Osteoblast (primary cell): Measurements from ENCODE around the gene LGALS12. TPM values are rescaled to one million over a fixed set of nuclear protein-coding genes. Genes with fewer than 3 reads are reported as not detected.
A peak's percentile ranks its signal among the peaks of the same experiment; 100 is the strongest.

Experiments used
- DNase-seq: peaks from one replicate; pipeline ENCODE4 v3.0.0; 2011; ENCODE audit warnings: low spot score, mixed read lengths; ENCODE audit not compliant: insufficient read length; ENCODE audit errors: missing footprints
- H2AFZ ChIP-seq: 2 replicates; pipeline ENCODE4 v1.6.0; 2011; ENCODE audit warnings: mild to moderate bottlenecking, low read length
- H3K27ac ChIP-seq: 2 replicates; pipeline ENCODE4 v1.5.1; 2011; ENCODE audit warnings: mild to moderate bottlenecking, low read depth, low read length, moderate library complexity
- H3K27me3 ChIP-seq: 2 replicates; pipeline ENCODE4 v1.6.0; 2012; ENCODE audit warnings: mild to moderate bottlenecking, control low read depth, inconsistent platforms, low read length, moderate library complexity; ENCODE audit not compliant: insufficient read depth
- H3K36me3 ChIP-seq: 2 replicates; pipeline ENCODE4 v1.5.1; 2011; ENCODE audit warnings: mild to moderate bottlenecking, low read length, control low read depth, moderate library complexity; ENCODE audit not compliant: insufficient read depth
- H3K4me1 ChIP-seq: 2 replicates; pipeline ENCODE4 v1.5.1; 2011; ENCODE audit warnings: mild to moderate bottlenecking, low read length, control low read depth, moderate library complexity; ENCODE audit not compliant: insufficient read depth
- H3K4me2 ChIP-seq: 2 replicates; pipeline ENCODE4 v1.6.0; 2011; ENCODE audit warnings: mild to moderate bottlenecking, low read length; ENCODE audit not compliant: insufficient read depth
- H3K4me3 ChIP-seq: fragments of 200-600 bp; sonication (generic); 3 replicates; pipeline ENCODE4 v1.5.1; 2012; ENCODE audit warnings: mild to moderate bottlenecking, low read length, inconsistent platforms; ENCODE audit not compliant: insufficient read depth
- H3K79me2 ChIP-seq: 2 replicates; pipeline ENCODE4 v1.6.0; 2012; ENCODE audit warnings: mild to moderate bottlenecking, low read length, control low read depth, inconsistent platforms; ENCODE audit not compliant: insufficient read depth
- H3K9me3 ChIP-seq: 2 replicates; pipeline ENCODE4 v1.5.1; 2011; ENCODE audit warnings: low read depth, low read length, control low read depth
- H4K20me1 ChIP-seq: 2 replicates; pipeline ENCODE4 v1.6.0; 2012; ENCODE audit warnings: mild to moderate bottlenecking, low read length, control low read depth; ENCODE audit not compliant: insufficient read depth
- total RNA-seq: library from RNA; depleted of rRNA; stranded (reverse); fragments of >200 nt; gene quantifications from 2 replicates; pipeline ENCODE4 v1.2.3, GENCODE V29; 2012
- TF ChIP-seq, protein P1 (sequence below): IDR thresholded peaks from 2 replicates; pipeline ENCODE4 v1.5.1; 2011; ENCODE audit warnings: mild to moderate bottlenecking, low read depth, low read length, moderate library complexity; ENCODE audit errors: extremely low read depth

LGALS12 gene
- total RNA-seq, 1 donor = under 0.01 TPM

DNA sequence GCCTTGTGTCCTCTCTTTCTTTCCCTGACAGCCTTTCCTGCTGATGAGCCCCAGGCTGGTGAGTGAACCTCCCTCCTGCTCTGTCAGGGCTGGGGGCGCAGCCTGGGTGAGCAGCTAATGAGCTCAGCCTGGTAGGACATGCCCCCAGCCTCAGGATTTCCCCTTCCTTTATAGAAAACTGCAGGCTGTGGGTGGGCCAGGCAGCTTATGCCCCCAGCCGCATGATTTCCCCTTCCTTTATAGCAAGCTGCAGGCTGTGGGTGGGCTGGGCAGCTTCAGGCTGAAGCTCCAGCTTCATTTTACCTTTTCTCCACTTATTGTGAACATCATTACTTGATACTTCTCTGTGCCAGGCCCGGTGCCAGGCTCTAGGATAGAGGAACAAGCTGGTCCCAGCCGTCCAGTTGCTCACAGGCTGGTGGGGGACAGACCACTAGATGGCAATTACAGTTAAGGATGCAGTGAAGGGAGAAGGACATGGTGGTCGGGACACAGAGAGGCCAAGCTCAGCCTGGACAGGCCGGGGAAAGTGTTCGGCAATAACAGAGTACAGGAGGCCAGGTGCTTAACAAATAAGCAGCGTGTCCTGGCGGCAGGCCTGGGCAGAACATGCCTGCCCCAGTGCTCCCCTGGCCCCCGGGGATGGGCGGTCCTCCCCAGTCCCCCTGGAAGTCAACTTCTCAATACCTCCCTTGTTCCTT, 5.3 kb downstream of the LGALS12 start:
- TF ChIP-seq, protein P1, sequence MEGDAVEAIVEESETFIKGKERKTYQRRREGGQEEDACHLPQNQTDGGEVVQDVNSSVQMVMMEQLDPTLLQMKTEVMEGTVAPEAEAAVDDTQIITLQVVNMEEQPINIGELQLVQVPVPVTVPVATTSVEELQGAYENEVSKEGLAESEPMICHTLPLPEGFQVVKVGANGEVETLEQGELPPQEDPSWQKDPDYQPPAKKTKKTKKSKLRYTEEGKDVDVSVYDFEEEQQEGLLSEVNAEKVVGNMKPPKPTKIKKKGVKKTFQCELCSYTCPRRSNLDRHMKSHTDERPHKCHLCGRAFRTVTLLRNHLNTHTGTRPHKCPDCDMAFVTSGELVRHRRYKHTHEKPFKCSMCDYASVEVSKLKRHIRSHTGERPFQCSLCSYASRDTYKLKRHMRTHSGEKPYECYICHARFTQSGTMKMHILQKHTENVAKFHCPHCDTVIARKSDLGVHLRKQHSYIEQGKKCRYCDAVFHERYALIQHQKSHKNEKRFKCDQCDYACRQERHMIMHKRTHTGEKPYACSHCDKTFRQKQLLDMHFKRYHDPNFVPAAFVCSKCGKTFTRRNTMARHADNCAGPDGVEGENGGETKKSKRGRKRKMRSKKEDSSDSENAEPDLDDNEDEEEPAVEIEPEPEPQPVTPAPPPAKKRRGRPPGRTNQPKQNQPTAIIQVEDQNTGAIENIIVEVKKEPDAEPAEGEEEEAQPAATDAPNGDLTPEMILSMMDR = no peak
- Histone ChIP-seq H3K27ac (no peak overlapping the region), H4K20me1 (no peaks in the 10 kb centered on the region), H3K79me2 (no peaks in the 10 kb centered on the region), H3K27me3 (peaks cover 6% of the 10 kb centered on the region), H2AFZ (peak overlapping the region; percentile 4), H3K36me3 (no peaks in the 10 kb centered on the region), H3K9me3 (no peaks in the 10 kb centered on the region), H3K4me2 (peak overlapping the region; percentile 10), H3K4me3 (no peak overlapping the region), H3K4me1 (peaks cover 12% of the 10 kb centered on the region)
- no peak for DNase-seq

- Histone ChIP-seq H2AFZ (no peak overlapping the region), H3K27ac (no peak overlapping the region), H3K4me2 (no peak overlapping the region), H3K79me2 (no peaks in the 10 kb centered on the region), H4K20me1 (no peaks in the 10 kb centered on the region), H3K9me3 (no peaks in the 10 kb centered on the region), H3K27me3 (peaks cover 6% of the 10 kb centered on the region), H3K4me1 (peaks cover 12% of the 10 kb centered on the region), H3K4me3 (no peak overlapping the region), H3K36me3 (no peaks in the 10 kb centered on the region)
- TF ChIP-seq, protein P1 = no peak
- no peak for DNase-seq
Observed at GRCh38 chr11:63512816-63513215, 6.9 kb downstream of the LGALS12 start.

DNA sequence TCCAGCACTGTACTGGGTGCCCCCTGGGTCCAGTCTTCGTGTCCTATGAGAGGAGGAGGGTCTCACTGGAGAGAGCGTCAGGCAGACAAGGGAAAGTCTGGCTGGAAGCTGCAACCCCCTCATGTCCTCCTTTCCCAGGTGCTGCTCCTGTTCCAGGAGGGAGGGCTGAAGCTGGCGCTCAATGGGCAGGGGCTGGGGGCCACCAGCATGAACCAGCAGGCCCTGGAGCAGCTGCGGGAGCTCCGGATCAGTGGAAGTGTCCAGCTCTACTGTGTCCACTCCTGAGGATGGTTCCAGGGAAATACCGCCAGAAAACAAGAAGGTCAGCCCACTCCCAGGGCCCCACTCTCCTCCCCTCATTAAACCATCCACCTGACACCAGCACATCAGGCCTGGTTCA, 10.2 kb downstream of the LGALS12 start:
- H2AFZ ChIP-seq = no peak overlapping the region
- no peak overlapping the region for H3K27ac ChIP-seq
- no peak for DNase-seq
- H3K79me2 ChIP-seq = no peaks in the 10 kb centered on the region
- H4K20me1 ChIP-seq = no peaks in the 10 kb centered on the region
- H3K36me3 ChIP-seq = no peaks in the 10 kb centered on the region
- no peaks in the 10 kb centered on the region for H3K27me3 ChIP-seq
- no peak overlapping the region for H3K4me3 ChIP-seq
- H3K4me1 ChIP-seq = peaks cover 3% of the 10 kb centered on the region
- H3K9me3 ChIP-seq = no peaks in the 10 kb centered on the region
- no peak overlapping the region for H3K4me2 ChIP-seq
- TF ChIP-seq, protein P1 = no peak

DNA sequence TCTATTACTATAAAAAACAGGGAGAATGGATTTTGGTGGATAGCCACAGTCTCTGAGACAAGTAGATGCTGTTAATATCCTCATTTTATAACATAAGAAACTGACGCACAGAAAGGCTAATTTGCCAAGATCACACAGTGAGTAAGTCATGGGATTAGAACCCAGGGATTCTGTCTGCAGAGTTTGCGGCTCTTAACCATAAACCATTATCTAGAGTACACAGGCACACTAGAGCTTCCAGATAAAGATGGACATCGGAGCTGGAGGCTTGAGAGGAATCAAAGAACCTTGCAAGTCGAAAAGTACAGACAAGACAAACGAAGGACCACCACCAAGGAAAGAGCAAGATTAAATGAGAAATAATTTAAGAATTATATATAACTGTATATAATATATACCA, 11.3 kb downstream of the LGALS12 start:
- Histone ChIP-seq H3K4me1 (no peaks in the 10 kb centered on the region), H3K4me3 (no peak overlapping the region), H3K9me3 (no peaks in the 10 kb centered on the region), H2AFZ (no peak overlapping the region), H3K79me2 (no peaks in the 10 kb centered on the region), H3K4me2 (no peak overlapping the region), H3K27me3 (no peaks in the 10 kb centered on the region), H3K27ac (no peak overlapping the region), H3K36me3 (no peaks in the 10 kb centered on the region), H4K20me1 (no peaks in the 10 kb centered on the region)
- no peak for DNase-seq
- TF ChIP-seq, protein P1 = no peak
